ENCODE results near the gene ITGAX. TPM values are rescaled to one million over a fixed set of nuclear protein-coding genes. Genes with fewer than 3 reads are reported as not detected.

Gene ITGAX
- total RNA-seq, 1 experiment from 2014 or later = 1.6 TPM

DNA sequence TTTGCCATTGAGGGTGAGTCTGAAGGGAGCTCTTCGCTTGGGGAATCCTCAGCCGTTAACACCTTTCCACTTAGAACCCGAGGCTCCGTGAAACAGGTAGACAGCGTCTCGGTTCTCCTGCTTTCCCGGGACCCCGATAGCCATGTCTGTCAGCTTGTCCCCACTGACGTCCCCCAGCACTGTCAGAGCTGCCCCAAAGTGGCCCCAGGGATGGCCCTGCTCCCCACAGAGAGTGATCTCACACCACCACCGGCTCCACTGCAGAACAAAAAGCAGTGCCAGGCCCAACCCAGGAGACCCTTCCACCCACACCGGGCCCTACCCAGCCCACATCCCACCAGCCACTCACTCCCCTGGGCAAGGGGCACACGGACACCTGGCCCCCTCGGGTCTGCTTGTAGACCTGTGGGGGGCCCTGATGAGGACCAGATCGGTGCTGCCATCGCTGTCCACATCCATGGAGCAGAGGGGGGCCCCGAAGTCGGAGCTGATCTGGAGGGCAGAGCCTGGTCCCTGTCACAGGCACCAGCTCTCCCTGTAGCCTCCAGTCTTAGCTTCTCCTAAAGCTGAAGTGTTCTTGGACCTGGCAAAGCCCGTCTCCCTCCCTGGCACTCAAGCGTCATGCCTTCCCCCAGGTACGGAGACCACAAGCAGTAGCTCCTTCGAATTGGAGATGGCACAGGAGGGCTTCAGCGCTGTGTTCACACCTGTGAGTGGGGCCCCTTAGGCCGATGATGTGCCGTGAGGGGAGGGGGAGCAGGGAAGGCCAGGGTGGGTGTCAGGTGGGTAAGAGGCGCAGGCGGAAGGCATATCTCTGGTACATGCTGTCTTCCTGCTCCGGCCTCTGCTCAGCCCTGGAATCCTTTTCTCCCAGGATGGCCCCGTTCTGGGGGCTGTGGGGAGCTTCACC, 6.5 kb downstream of the ITGAX start:
- Mint-ChIP-seq H3K27me3 (ENCODE audit: unreplicated experiment) (peaks cover 36% of the 10 kb centered on the region), H3K4me1 (ENCODE audit: low read depth, unreplicated experiment) (no peaks in the 10 kb centered on the region), H3K36me3 (ENCODE audit: insufficient read depth, unreplicated experiment) (no peaks in the 10 kb centered on the region), H3K27ac (ENCODE audit: unreplicated experiment) (no peak overlapping the region), H3K9me3 (ENCODE audit: low read depth, unreplicated experiment) (no peaks in the 10 kb centered on the region), H3K4me3 (ENCODE audit: low read depth, unreplicated experiment) (no peak overlapping the region)
- TF ChIP-seq, protein P1, sequence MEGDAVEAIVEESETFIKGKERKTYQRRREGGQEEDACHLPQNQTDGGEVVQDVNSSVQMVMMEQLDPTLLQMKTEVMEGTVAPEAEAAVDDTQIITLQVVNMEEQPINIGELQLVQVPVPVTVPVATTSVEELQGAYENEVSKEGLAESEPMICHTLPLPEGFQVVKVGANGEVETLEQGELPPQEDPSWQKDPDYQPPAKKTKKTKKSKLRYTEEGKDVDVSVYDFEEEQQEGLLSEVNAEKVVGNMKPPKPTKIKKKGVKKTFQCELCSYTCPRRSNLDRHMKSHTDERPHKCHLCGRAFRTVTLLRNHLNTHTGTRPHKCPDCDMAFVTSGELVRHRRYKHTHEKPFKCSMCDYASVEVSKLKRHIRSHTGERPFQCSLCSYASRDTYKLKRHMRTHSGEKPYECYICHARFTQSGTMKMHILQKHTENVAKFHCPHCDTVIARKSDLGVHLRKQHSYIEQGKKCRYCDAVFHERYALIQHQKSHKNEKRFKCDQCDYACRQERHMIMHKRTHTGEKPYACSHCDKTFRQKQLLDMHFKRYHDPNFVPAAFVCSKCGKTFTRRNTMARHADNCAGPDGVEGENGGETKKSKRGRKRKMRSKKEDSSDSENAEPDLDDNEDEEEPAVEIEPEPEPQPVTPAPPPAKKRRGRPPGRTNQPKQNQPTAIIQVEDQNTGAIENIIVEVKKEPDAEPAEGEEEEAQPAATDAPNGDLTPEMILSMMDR (IDR thresholded peaks at IDR 0.05; ENCODE audit: unreplicated experiment) = no peak
- DNase-seq = no peak
- CTCF ChIA-PET = no interaction called here
- no TSS peak for BruUV-seq (replicated peaks)
- intact Hi-C loops (cut with micrococcal nuclease; ENCODE audit: unreplicated experiment) = no loop called here

DNA sequence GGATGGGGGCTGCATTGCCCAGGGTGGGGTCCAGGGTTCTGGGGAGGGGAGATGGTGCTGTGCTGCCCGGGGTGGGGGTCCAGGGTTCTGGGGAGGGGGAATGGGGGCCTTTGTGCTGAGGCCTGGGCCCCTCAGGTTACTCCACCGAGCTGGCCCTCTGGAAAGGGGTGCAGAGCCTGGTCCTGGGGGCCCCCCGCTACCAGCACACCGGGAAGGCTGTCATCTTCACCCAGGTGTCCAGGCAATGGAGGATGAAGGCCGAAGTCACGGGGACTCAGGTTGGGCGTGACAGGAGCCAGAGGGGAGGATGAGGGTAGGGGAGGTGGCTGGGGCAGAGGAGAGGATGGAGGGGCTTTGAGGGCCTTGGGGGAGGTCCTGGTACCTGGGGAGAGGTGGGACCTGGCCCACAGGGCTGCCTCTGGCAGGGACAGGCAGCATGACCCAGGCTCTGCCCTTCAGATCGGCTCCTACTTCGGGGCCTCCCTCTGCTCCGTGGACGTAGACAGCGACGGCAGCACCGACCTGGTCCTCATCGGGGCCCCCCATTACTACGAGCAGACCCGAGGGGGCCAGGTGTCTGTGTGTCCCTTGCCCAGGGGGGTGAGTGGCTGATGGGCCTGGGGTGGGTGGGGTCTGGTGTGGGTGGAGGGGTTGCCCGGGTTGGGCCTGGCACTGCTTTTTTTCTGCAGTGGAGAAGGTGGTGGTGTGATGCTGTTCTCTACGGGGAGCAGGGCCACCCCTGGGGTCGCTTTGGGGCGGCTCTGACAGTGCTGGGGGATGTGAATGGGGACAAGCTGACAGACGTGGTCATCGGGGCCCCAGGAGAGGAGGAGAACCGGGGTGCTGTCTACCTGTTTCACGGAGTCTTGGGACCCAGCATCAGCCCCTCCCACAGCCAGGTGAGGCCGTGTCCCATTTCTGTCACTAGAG, 7.8 kb downstream of the ITGAX start:
- CTCF ChIA-PET = no interaction called here
- no peak overlapping the region for H3K4me3 Mint-ChIP-seq (ENCODE audit: low read depth, unreplicated experiment)
- intact Hi-C loops (cut with micrococcal nuclease; ENCODE audit: unreplicated experiment) = no loop called here
- no peak for DNase-seq
- no TSS peak for BruUV-seq (replicated peaks)
- no peak overlapping the region for H3K27ac Mint-ChIP-seq (ENCODE audit: unreplicated experiment)
- TF ChIP-seq, protein P1 (IDR thresholded peaks at IDR 0.05; ENCODE audit: unreplicated experiment) = no peak
- H3K4me1 Mint-ChIP-seq (ENCODE audit: low read depth, unreplicated experiment) = no peaks in the 10 kb centered on the region
- no peaks in the 10 kb centered on the region for H3K9me3 Mint-ChIP-seq (ENCODE audit: low read depth, unreplicated experiment)
- peaks cover 47% of the 10 kb centered on the region for H3K27me3 Mint-ChIP-seq (ENCODE audit: unreplicated experiment)
- H3K36me3 Mint-ChIP-seq (ENCODE audit: insufficient read depth, unreplicated experiment) = no peaks in the 10 kb centered on the region

DNA sequence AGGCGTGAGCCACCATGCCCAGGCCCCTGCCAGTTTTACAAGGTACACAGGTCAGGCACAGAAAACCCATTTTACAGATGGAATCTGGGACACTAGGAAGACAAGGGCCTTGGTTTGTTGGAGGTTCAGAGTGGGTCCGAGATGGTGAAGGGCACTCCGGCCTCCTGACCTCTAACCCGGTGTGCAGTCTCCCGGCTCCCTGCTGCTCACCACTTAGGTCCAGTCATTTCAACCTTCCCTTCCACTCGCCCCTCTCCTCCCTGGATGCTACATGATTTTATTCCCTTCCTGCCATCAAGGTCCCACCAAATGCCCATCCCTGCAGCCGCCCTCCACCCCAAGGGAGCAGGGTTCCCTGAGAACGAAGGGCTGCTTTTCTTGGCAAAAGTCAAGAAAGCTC, 8.7 kb downstream of the ITGAX start:
- no peaks in the 10 kb centered on the region for H3K36me3 Mint-ChIP-seq (ENCODE audit: insufficient read depth, unreplicated experiment)
- H3K27ac Mint-ChIP-seq (ENCODE audit: unreplicated experiment) = no peak overlapping the region
- peaks cover 47% of the 10 kb centered on the region for H3K27me3 Mint-ChIP-seq (ENCODE audit: unreplicated experiment)
- TF ChIP-seq, protein P1 (IDR thresholded peaks at IDR 0.05; ENCODE audit: unreplicated experiment) = no peak
- BruUV-seq (replicated peaks) = no TSS peak
- intact Hi-C loops (cut with micrococcal nuclease; ENCODE audit: unreplicated experiment) = no loop called here
- H3K4me1 Mint-ChIP-seq (ENCODE audit: low read depth, unreplicated experiment) = no peaks in the 10 kb centered on the region
- H3K4me3 Mint-ChIP-seq (ENCODE audit: low read depth, unreplicated experiment) = no peak overlapping the region
- H3K9me3 Mint-ChIP-seq (ENCODE audit: low read depth, unreplicated experiment) = no peaks in the 10 kb centered on the region
- CTCF ChIA-PET = interaction anchor here (0.6 kb wide), 1 partner anchor 73 kb away, joined by 5 read pairs; no protein-coding TSS in a partner anchor
- no peak for DNase-seq

DNA sequence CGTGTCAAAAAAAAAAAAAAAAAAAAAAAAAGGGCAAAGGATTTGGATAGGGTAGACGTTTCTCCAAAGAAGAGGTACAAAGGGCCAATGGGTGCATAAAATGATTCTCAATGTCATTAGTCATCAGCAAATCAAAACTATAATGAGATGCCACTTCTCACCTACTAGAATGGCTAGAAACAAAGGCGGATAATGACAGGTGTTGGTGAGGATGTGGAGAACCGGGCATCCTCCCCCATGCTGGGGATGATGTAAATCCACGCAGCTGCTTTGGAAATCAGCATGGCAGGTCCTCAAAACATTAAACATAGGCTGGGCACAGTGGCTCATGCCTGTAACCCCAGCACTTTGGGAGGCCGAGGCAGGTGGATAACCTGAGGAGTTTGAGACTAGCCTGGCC, 9.4 kb downstream of the ITGAX start:
- H3K27me3 Mint-ChIP-seq (ENCODE audit: unreplicated experiment) = peaks cover 47% of the 10 kb centered on the region
- intact Hi-C loops (cut with micrococcal nuclease; ENCODE audit: unreplicated experiment) = no loop called here
- CTCF ChIA-PET = interaction anchor here (0.6 kb wide), 2 partner anchors 73 to 509 kb away, joined by 3 to 5 read pairs; partner anchors contain the start of gene ZNF267
- TF ChIP-seq, protein P1 (IDR thresholded peaks at IDR 0.05; ENCODE audit: unreplicated experiment) = no peak
- H3K36me3 Mint-ChIP-seq (ENCODE audit: insufficient read depth, unreplicated experiment) = no peaks in the 10 kb centered on the region
- H3K27ac Mint-ChIP-seq (ENCODE audit: unreplicated experiment) = no peak overlapping the region
- no peaks in the 10 kb centered on the region for H3K9me3 Mint-ChIP-seq (ENCODE audit: low read depth, unreplicated experiment)
- DNase-seq = no peak
- no TSS peak for BruUV-seq (replicated peaks)
- H3K4me1 Mint-ChIP-seq (ENCODE audit: low read depth, unreplicated experiment) = no peaks in the 10 kb centered on the region
- no peak overlapping the region for H3K4me3 Mint-ChIP-seq (ENCODE audit: low read depth, unreplicated experiment)

Data from Calu3 (cell line).